ENCODE measurements around the gene NDUFB3. TPM values are rescaled to one million over a fixed set of nuclear protein-coding genes. Genes with fewer than 3 reads are reported as not detected.

Gene NDUFB3
- total RNA-seq, 4 donors from 2014 or later = 35.2 to 42.7 (median 37.5) TPM

DNA sequence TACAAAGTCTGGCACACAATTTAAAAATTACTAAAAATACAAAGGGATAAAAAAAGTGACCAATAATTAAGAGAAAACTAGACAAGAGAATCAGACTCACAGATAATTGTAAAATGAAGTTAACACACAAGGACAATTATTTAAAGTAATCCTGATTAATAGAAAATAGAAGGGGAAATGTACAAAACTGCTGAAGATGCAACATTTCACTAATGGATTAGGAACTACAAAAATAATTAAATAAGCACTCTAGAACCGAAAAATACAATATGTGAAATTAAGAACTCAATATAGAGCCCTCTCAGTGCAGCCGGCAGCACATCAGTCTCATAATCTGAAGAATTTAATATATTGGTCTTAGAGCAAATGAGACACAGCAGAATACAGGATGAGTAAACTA, 24.9 kb upstream of the NDUFB3 start:
- Histone ChIP-seq H3K4me1 (no peaks in the 10 kb centered on the region), H3K4me3 (no peak overlapping the region), H3K9me3 (no peaks in the 10 kb centered on the region), H3K27me3 (no peaks in the 10 kb centered on the region), H3K27ac (no peak overlapping the region), H3K36me3 (peaks cover 9% of the 10 kb centered on the region)
- TF ChIP-seq POLR2A (IDR thresholded peaks at IDR 0.05) (no peak), POLR2AphosphoS5 (IDR thresholded peaks at IDR 0.05) (no peak), EP300 (IDR thresholded peaks at IDR 0.05) (no peak)
- TF ChIP-seq, protein P1, sequence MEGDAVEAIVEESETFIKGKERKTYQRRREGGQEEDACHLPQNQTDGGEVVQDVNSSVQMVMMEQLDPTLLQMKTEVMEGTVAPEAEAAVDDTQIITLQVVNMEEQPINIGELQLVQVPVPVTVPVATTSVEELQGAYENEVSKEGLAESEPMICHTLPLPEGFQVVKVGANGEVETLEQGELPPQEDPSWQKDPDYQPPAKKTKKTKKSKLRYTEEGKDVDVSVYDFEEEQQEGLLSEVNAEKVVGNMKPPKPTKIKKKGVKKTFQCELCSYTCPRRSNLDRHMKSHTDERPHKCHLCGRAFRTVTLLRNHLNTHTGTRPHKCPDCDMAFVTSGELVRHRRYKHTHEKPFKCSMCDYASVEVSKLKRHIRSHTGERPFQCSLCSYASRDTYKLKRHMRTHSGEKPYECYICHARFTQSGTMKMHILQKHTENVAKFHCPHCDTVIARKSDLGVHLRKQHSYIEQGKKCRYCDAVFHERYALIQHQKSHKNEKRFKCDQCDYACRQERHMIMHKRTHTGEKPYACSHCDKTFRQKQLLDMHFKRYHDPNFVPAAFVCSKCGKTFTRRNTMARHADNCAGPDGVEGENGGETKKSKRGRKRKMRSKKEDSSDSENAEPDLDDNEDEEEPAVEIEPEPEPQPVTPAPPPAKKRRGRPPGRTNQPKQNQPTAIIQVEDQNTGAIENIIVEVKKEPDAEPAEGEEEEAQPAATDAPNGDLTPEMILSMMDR (IDR thresholded peaks at IDR 0.05) = no peak
- no peak for DNase-seq (ENCODE audit: low spot score in 2 of 2)
- WGBS = 94% methylated on average over 2 of the region's 2 CpGs

DNA sequence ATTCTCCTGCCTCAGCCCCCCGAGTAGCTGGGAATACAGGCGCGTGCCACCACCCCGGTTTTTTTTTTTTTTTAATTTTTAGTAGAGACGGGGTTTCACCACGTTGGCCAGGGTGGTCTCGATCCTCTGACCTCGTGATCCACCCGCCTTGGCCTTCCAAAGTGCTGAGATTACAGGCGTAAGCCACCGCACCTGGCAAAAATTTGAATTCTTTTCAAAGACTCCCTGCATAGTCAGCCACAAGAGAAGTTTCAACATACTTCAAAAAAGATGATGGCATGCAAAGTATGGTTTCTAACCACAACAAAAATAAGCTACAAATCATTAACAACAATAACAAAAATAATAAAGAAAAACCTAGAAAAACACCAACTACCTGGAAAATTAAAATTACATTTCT, 22.3 kb upstream of the NDUFB3 start:
- Histone ChIP-seq H3K36me3 (no peaks in the 10 kb centered on the region), H3K4me1 (no peaks in the 10 kb centered on the region), H3K27me3 (no peaks in the 10 kb centered on the region), H3K4me3 (no peak overlapping the region), H3K27ac (no peak overlapping the region), H3K9me3 (no peaks in the 10 kb centered on the region)
- 92% methylated on average over 11 of the region's 11 CpGs for WGBS
- DNase-seq (ENCODE audit: low spot score in 2 of 2) = no peak
- TF ChIP-seq EP300 (IDR thresholded peaks at IDR 0.05) = no peak
- TF ChIP-seq POLR2AphosphoS5 (IDR thresholded peaks at IDR 0.05) = no peak
- TF ChIP-seq, protein P1 (IDR thresholded peaks at IDR 0.05) = no peak
- TF ChIP-seq POLR2A (IDR thresholded peaks at IDR 0.05) = no peak

DNA sequence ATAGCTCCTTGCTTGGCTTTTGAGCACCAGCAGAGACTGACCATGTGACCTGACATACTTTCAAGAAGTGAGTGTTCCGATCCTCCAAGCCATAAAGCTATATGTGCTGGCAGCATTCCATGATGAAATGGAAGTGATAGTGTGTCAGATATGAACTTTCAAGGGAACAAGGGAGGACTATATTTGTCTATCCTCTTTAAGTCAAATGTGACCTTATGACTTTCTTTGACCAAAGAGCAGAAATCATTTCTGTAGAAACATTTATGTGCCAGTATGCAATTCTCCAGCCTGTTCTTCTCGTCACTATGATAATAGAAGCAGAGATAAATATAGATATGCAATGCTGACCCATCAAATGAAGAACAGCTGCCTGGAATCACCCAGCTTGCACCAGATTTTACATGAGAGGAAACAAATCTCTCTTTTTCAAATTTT, 14.7 kb upstream of the NDUFB3 start:
- 29% methylated on average over 2 of the region's 2 CpGs for WGBS
- Histone ChIP-seq H3K9me3 (no peaks in the 10 kb centered on the region), H3K36me3 (no peaks in the 10 kb centered on the region), H3K27me3 (no peaks in the 10 kb centered on the region), H3K4me3 (no peak overlapping the region), H3K27ac (no peak overlapping the region), H3K4me1 (peaks cover 8% of the 10 kb centered on the region)
- no peak for DNase-seq (ENCODE audit: low spot score in 2 of 2)
- TF ChIP-seq POLR2AphosphoS5 (IDR thresholded peaks at IDR 0.05) = no peak
- TF ChIP-seq, protein P1 (IDR thresholded peaks at IDR 0.05) = no peak
- no peak for TF ChIP-seq EP300 (IDR thresholded peaks at IDR 0.05)
- no peak for TF ChIP-seq POLR2A (IDR thresholded peaks at IDR 0.05)

DNA sequence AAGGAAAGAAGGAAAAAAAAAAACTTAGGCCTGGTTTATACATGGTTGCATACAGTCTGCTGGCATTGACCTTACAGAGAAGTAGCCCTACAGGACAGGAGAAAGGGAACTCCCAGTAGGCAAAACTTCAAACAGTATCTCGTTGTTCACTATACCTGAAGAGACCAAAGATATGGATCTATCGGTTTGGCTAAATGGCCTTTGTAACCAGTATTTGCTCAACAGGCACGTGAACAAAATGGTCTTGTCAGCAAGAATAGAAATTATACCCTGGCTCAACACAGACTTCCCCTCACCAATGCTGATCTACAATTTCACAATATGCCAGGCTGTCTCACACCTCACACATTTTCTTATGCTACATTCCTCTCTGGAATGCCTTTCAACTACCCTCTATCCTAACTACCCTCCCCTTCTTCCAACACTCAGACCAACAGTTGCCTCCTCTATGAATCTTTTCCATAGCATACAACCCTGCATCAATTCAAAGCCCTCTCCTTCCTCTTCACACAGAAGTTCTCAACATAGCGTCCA, 14.0 kb upstream of the NDUFB3 start:
- Histone ChIP-seq H3K36me3 (no peaks in the 10 kb centered on the region), H3K4me1 (peaks cover 8% of the 10 kb centered on the region), H3K9me3 (no peaks in the 10 kb centered on the region), H3K27me3 (no peaks in the 10 kb centered on the region), H3K4me3 (no peak overlapping the region), H3K27ac (no peak overlapping the region)
- no peak for TF ChIP-seq POLR2AphosphoS5 (IDR thresholded peaks at IDR 0.05)
- no peak for TF ChIP-seq EP300 (IDR thresholded peaks at IDR 0.05)
- no peak for TF ChIP-seq POLR2A (IDR thresholded peaks at IDR 0.05)
- TF ChIP-seq, protein P1 (IDR thresholded peaks at IDR 0.05) = no peak
- 77% methylated on average over 4 of the region's 4 CpGs for whole genome bisulfite sequencing
- no peak for DNase-seq (ENCODE audit: low spot score in 2 of 2)

DNA sequence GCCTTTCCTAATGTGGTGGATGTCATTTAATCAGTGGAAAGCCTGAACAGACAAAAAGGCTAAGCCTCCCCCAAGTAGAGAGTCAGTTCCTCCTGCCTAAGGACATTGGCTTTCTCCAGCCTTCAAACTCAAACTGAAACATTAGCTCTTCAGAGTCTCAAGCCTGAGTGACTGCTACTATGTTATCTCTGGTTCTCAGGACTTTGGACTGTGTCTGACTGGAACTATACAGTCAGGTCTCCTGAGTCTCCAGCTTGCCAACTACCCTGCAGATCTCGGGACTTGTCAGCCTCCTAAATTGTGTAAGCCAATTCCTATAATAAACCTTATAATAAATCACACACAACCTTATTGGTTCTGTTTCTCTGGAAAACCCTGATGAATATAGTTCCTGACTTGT, 12.9 kb upstream of the NDUFB3 start:
- DNase-seq (ENCODE audit: low spot score in 2 of 2) = no peak
- H3K9me3 ChIP-seq = no peaks in the 10 kb centered on the region
- no peak overlapping the region for H3K4me3 ChIP-seq
- peaks cover 8% of the 10 kb centered on the region for H3K4me1 ChIP-seq
- no peaks in the 10 kb centered on the region for H3K36me3 ChIP-seq
- 82% methylated on average over 1 of the region's 1 CpG for WGBS
- H3K27me3 ChIP-seq = no peaks in the 10 kb centered on the region
- H3K27ac ChIP-seq = no peak overlapping the region
- TF ChIP-seq POLR2AphosphoS5 (IDR thresholded peaks at IDR 0.05) (no peak), EP300 (IDR thresholded peaks at IDR 0.05) (no peak), POLR2A (IDR thresholded peaks at IDR 0.05) (no peak)
- TF ChIP-seq, protein P1 (IDR thresholded peaks at IDR 0.05) = no peak
